Motor neuron (in vitro differentiated cells): ENCODE results near the gene AKAP7. TPM values are rescaled to one million over a fixed set of nuclear protein-coding genes. Genes with fewer than 3 reads are reported as not detected.

Source experiments
- ATAC-seq, 8 experiments: fragments of 200-7000 bp; cut with Tn5 transposase; replicated peaks in 6 of 8; 2 replicates each; pipeline ENCODE4 v1.8.0; 2021; ENCODE audit warnings: mild to moderate bottlenecking in 8 of 8, moderate library complexity in 8 of 8
- H3K27ac ChIP-seq, 2 donors: fragments of 250-450 bp; sonication (Bioruptor Pico); 2 replicates each; pipeline ENCODE4 v1.9.0; 2021; ENCODE audit warnings: antibody characterized with exemption in 2 of 2, mild to moderate bottlenecking in 2 of 2, moderate library complexity in 1 of 2
- H3K4me1 ChIP-seq, 2 donors: fragments of 250-450 bp; sonication (Bioruptor Pico); replicated peaks in 1 of 2; 2 replicates each; pipeline ENCODE4 v1.6.1; 2021; ENCODE audit warnings: antibody characterized with exemption in 2 of 2, mild to moderate bottlenecking in 2 of 2, moderate library complexity in 1 of 2
- H3K4me3 ChIP-seq, 5 donors: fragments of 250-450 bp; sonication (Bioruptor Pico); 2 replicates each; pipeline ENCODE4 v1.9.0; 2021; ENCODE audit warnings: antibody characterized with exemption in 5 of 5, mild to moderate bottlenecking in 5 of 5, moderate library complexity in 4 of 5
- WGBS, 10 experiments: fragments of 450-650 bp; shearing (Covaris generic); methylation state at CpG; one replicate each; pipeline ENCODE4 v1.0.0; 2022; 5-methylcytosine and 5-hydroxymethylcytosine counted together
- in situ Hi-C, 9 experiments: fragments of 400-800 bp; cut with MboI; loops; one replicate each; pipeline ENCODE4 v1.15.0; 2021; ENCODE audit warnings: low sequenced_read_pairs in 9 of 9, low pct_unique_long_range_greater_than_20kb in 2 of 9; ENCODE audit not compliant: unreplicated experiment in 9 of 9
- total RNA-seq, 8 experiments: library from RNA; unstranded; fragments of 300-600 nt; gene quantifications; 2 replicates each; pipeline versions ENCODE4 v1.2.3 to v1.2.4, GENCODE V29; 2022

The AKAP7 gene
- total RNA-seq, 8 experiments from 2014 or later: 2.5 to 18.5 (median 9.2) TPM

GRCh38 chr6:131210469-131210868 is 75.2 kb downstream of the AKAP7 start:
- no peak for ATAC-seq
- Histone ChIP-seq H3K4me1 (no peaks in the 10 kb centered on the region), H3K27ac (no peak overlapping the region), H3K4me3 (no peak overlapping the region)
- in situ Hi-C loops: no loop called here
- 0 to 100% (median 83%) methylated on average over 1 to 2 of the region's 2 CpGs; no CpG with 5 or more reads in 2 of the 10 experiments for WGBS, 10 experiments

GRCh38 chr6:131212024-131212423 is 76.8 kb downstream of the AKAP7 start:
- WGBS, 10 experiments: 49 to 100% (median 93%) methylated on average over 2 to 5 of the region's 5 CpGs
- in situ Hi-C loops: no loop called here
- Histone ChIP-seq H3K4me1 (no peaks in the 10 kb centered on the region), H3K27ac (no peak overlapping the region), H3K4me3 (no peak overlapping the region)
- ATAC-seq: no peak

DNA sequence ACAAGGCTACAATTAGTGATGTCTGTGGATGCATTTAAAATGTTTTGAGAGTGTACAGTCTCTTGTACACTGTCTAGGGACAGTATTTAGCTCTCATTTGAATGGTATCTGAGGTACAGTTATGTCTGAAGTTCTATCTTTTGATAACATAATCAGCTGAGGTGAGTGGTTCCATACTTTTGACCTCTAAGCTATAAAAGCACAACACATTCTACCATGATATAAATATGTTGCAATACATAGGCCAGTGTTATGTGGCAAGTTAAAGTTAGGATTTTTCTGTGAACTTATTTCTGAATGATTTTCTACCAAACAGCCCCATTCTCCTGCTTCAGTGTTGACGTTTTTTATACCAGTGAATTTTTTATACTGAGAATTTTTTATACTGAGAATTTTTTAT is 77.6 kb downstream of the AKAP7 start:
- no peak overlapping the region for H3K27ac ChIP-seq
- in situ Hi-C loops: no loop called here
- 13 to 100% (median 67%) methylated on average over 1 of the region's 1 CpG; no CpG with 5 or more reads in 2 of the 10 experiments for WGBS, 10 experiments
- no peaks in the 10 kb centered on the region for H3K4me1 ChIP-seq
- no peak overlapping the region for H3K4me3 ChIP-seq
- no peak for ATAC-seq

DNA sequence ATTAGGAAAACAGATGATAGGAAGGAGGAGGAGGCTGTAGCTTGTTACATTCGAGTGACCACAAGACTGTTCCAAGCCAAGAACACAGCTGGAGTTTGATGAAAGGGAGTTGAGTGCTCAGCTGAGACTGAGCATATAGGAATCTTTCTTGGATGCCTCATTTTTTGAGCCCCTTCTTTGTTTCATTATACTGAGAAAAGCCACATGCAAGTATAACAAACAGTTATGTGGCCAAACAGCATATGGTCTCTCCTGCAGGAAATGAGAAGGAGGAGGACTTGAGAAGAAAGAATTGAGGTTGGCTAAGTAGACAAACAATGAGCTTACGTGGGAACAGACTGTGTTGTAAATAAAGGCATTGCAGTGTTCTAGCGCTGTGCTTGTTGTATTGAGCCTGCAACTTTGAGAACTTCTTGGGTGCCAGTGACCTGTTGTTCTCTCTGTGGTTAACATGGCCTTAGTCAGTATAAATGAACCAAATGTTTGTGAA is 78.3 kb downstream of the AKAP7 start:
- Histone ChIP-seq H3K4me1 (no peaks in the 10 kb centered on the region), H3K4me3 (no peak overlapping the region), H3K27ac (no peak overlapping the region)
- in situ Hi-C loops: no loop called here
- 17 to 88% (median 64%) methylated on average over 1 to 3 of the region's 3 CpGs; no CpG with 5 or more reads in 1 of the 10 experiments for WGBS, 10 experiments
- no peak for ATAC-seq

GRCh38 chr6:131215219-131215618 is 80.0 kb downstream of the AKAP7 start:
- ATAC-seq: peak in 3 of 8 experiments; percentile 64 to 80 (median 76)
- no peak overlapping the region for H3K27ac ChIP-seq
- in situ Hi-C loops: no loop called here
- no peaks in the 10 kb centered on the region for H3K4me1 ChIP-seq
- WGBS, 10 experiments: 57 to 100% (median 89%) methylated on average over 1 to 5 of the region's 5 CpGs; no CpG with 5 or more reads in 3 of the 10 experiments
- H3K4me3 ChIP-seq: no peak overlapping the region

GRCh38 chr6:131216246-131216645 is 81.0 kb downstream of the AKAP7 start:
- no peak overlapping the region for H3K4me3 ChIP-seq
- H3K4me1 ChIP-seq: no peaks in the 10 kb centered on the region
- peak in 3 of 8 experiments; percentile 87 to 97 (median 93) for ATAC-seq
- no peak overlapping the region for H3K27ac ChIP-seq
- in situ Hi-C loops: no loop called here
- 0 to 100% (median 94%) methylated on average over 1 to 4 of the region's 4 CpGs for WGBS, 10 experiments

- in situ Hi-C loops: no loop called here
- no peak overlapping the region for H3K27ac ChIP-seq
- no peak for ATAC-seq
- no peak overlapping the region for H3K4me3 ChIP-seq
- 54 to 100% (median 75%) methylated on average over 1 to 2 of the region's 2 CpGs; no CpG with 5 or more reads in 2 of the 10 experiments for WGBS, 10 experiments
- peaks cover 16 to 18% of the 10 kb centered on the region in 2 donors for H3K4me1 ChIP-seq
These were observed 87.5 kb downstream of the AKAP7 start for GRCh38 chr6:131222773-131223172.

- peaks cover 18% of the 10 kb centered on the region in 2 donors for H3K4me1 ChIP-seq
- WGBS, 10 experiments: 17 to 100% (median 80%) methylated on average over 1 of the region's 1 CpG; no CpG with 5 or more reads in 1 of the 10 experiments
- in situ Hi-C loops: no loop called here
These were observed 88.1 kb downstream of the AKAP7 start for GRCh38 chr6:131223416-131223815.

DNA sequence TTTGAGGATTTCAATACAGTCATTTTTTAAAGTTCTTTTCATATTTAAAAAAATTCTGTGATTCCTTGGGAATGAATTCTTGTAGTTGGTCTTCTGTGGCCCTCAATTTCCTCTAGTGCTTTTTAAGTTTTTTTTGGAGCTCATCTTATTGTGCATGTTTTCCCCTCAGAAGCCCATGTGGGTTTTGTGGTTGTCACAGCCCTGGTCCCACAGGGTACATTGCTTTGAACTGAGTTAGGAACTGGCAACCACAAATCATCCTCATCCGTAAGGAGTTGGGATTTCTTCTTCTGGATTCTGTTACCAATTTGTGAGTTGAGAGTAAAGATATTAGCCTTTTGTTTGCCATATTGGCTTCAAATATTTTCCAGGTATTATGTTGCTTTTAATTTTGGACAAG is 89.9 kb downstream of the AKAP7 start:
- in situ Hi-C loops: no loop called here
- no peak overlapping the region for H3K27ac ChIP-seq
- ATAC-seq: no peak
- H3K4me1 ChIP-seq: peaks cover 18% of the 10 kb centered on the region in 2 donors
- 90 to 100% (median 96%) methylated on average over 1 of the region's 1 CpG; no CpG with 5 or more reads in 4 of the 10 experiments for WGBS, 10 experiments
- H3K4me3 ChIP-seq: no peak overlapping the region

More at GRCh38 chr6:131223416-131223815, 88.1 kb downstream of the AKAP7 start:
- ATAC-seq: no peak
- Histone ChIP-seq H3K27ac (no peak overlapping the region), H3K4me3 (no peak overlapping the region)

DNA sequence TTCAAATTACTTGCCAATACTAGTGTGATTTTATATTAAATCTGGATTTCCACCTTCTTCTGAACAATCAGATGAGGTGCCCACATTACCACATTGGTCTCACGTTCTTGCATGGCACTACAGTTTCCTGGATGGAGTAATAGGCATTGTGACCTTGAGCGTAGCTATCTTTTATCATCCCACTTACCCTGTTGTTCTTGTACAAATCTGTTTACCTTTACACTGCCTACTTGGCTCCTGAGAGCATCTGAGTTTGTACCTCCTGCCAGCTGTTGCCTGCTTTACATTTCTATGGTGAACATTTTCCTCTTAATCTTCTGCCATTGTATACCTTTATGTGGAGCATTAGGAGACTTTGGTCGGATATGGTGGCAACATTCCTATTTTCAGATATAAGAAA is 90.7 kb downstream of the AKAP7 start:
- Histone ChIP-seq H3K27ac (no peak overlapping the region), H3K4me1 (peaks cover 18% of the 10 kb centered on the region in 2 donors), H3K4me3 (no peak overlapping the region)
- WGBS, 10 experiments: 70 to 100% (median 86%) methylated on average over 1 to 3 of the region's 3 CpGs; no CpG with 5 or more reads in 3 of the 10 experiments
- in situ Hi-C loops: no loop called here
- ATAC-seq: no peak

DNA sequence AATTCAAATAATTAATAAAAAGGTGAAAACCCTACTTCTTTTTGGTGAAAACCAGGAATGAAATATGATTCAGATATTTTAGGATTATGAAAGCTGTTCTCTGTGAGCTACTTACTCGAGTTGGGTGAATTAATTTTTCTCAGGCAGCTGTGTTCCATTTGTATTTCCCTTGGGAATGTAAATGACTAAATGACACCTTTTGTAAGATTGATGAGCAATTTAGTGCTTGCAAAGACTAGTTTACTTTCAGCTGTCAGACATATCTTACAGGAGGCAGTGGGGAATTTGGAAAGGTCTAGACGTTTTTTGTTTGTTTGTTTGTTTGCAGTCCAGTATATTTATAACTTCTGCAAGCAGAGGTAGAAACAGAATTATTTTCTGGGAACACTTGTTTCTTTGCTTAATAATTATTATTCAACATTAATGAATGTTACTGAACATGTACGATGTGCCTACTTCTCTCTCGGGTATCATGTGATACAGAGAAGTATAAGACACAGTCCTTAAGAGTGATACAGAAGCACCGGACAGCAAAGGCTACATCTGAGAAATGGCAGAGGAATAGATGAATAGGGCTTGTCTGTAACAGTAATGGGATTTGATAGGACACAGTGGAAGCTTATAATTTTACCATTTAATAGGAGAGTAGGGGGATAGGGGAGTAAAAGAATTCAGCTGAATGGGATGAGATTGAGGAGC is 91.3 kb downstream of the AKAP7 start:
- H3K27ac ChIP-seq: no peak overlapping the region
- 50 to 88% (median 69%) methylated on average over 1 to 5 of the region's 5 CpGs; no CpG with 5 or more reads in 1 of the 10 experiments for WGBS, 10 experiments
- peak in 5 of 8 experiments; percentile 40 to 85 (median 77) for ATAC-seq
- in situ Hi-C loops: no loop called here
- peaks cover 18% of the 10 kb centered on the region in 2 donors for H3K4me1 ChIP-seq
- no peak overlapping the region for H3K4me3 ChIP-seq

DNA sequence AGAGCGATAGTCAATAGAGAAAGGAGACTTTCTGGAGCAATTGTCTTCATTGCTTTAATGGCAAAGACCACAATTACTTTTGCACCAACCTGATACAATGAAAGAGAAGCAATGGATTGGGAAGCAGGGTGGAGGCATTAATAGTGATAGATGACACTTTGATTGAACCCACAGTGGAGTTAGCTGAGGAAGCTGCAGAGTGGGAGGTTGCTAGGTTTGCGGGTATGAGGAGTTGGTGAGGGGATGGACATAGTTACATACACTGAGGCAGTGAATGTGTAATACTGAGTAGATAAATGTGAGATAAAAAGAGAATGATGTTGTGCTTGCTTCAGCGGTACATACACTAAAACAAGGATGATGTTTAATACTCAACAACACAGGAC is 91.9 kb downstream of the AKAP7 start:
- Histone ChIP-seq H3K27ac (no peak overlapping the region), H3K4me3 (no peak overlapping the region), H3K4me1 (peaks cover 18 to 23% of the 10 kb centered on the region in 2 donors)
- ATAC-seq: peak in 5 of 8 experiments; percentile 48 to 82 (median 58)
- 78 to 100% (median 89%) methylated on average over 1 to 3 of the region's 3 CpGs; no CpG with 5 or more reads in 1 of the 10 experiments for WGBS, 10 experiments
- in situ Hi-C loops: no loop called here

DNA sequence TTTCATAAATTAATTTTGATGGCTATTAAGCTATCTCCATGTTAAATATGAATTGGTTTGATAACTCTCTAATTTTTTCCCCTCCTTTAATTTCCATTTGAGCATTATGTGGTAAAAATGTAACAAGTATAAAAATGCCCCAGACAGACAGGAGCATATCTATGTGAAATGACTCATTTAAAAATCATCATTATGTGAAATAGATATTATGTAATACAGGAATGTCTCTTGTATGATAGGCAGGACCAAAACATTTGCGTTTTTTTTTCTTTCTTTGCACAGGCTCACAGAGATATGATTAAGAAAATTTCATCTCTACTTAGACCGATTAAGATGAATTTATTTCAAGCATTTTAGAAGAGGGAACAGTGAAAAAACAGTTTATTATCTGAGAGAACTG is 95.8 kb downstream of the AKAP7 start:
- no peak for ATAC-seq
- in situ Hi-C loops: no loop called here

More for the DNA sequence above, 95.8 kb downstream of the AKAP7 start:
- Histone ChIP-seq H3K4me1 (peaks cover 18 to 21% of the 10 kb centered on the region in 2 donors), H3K27ac (no peak overlapping the region), H3K4me3 (no peak overlapping the region)
- 63 to 100% (median 83%) methylated on average over 1 to 2 of the region's 2 CpGs for WGBS, 10 experiments
